Gastroesophageal sphincter (tissue), 4 donors: ENCODE data around the gene SIRPD. TPM values are rescaled to one million over a fixed set of nuclear protein-coding genes. Genes with fewer than 3 reads are reported as not detected.

Experiments
- ATAC-seq: fragments of 150-250 bp; one replicate; pipeline ENCODE4 v1.9.1; 2016; ENCODE audit warnings: mild to moderate bottlenecking, moderate library complexity
- H3K27ac ChIP-seq, 4 donors: fragments of 200-600 bp; sonication (generic) in 3 of 4; 1 replicate in 3 of 4; 2 replicates in 1 of 4; pipeline ENCODE4 v1.5.1; 2016 to 2019
- H3K27me3 ChIP-seq: fragments of 200-600 bp; sonication (generic); one replicate; pipeline ENCODE4 v1.5.1; 2019
- H3K36me3 ChIP-seq, 2 donors: fragments of 200-600 bp; sonication (generic); one replicate each; pipeline ENCODE4 v1.5.1; 2019; ENCODE audit warnings: control low read depth in 1 of 2
- H3K4me1 ChIP-seq, 3 donors: fragments of 200-600 bp; sonication (generic); 1 replicate in 2 of 3; 2 replicates in 1 of 3; pipeline ENCODE4 v1.5.1; 2016 to 2019; ENCODE audit warnings: control low read depth in 2 of 3
- H3K4me3 ChIP-seq, 2 donors: fragments of 200-600 bp; sonication (generic); one replicate each; pipeline ENCODE4 v1.5.1; 2019; ENCODE audit warnings: mild to moderate bottlenecking in 1 of 2, moderate library complexity in 1 of 2
- H3K9me3 ChIP-seq, 3 donors: fragments of 200-600 bp; sonication (generic); one replicate each; pipeline ENCODE4 v1.5.1; 2017 to 2019; ENCODE audit warnings: control low read depth in 2 of 3
- CTCF ChIP-seq, 4 experiments: fragments of 200-600 bp in 2 of 4; fragments of 450-650 bp in 2 of 4; sonication (generic) in 1 of 4; IDR thresholded peaks; one replicate each; pipeline ENCODE4 v1.5.1; 2017 to 2019; ENCODE audit warnings: antibody characterized with exemption in 4 of 4, mild to moderate bottlenecking in 2 of 4, moderate library complexity in 2 of 4
- EP300 ChIP-seq: sonication (generic); formaldehyde crosslinking; IDR thresholded peaks from one replicate; pipeline ENCODE4 v1.6.1; 2017; ENCODE audit warnings: antibody characterized with exemption, mild to moderate bottlenecking
- POLR2A ChIP-seq, 2 donors: fragments of 450-650 bp; IDR thresholded peaks; one replicate each; pipeline ENCODE4 v1.6.1; 2017; ENCODE audit warnings: antibody characterized with exemption in 2 of 2, mild to moderate bottlenecking in 2 of 2, moderate library complexity in 1 of 2
- POLR2AphosphoS5 ChIP-seq: sonication (generic); formaldehyde crosslinking; IDR thresholded peaks from one replicate; pipeline ENCODE4 v1.6.1; 2017; ENCODE audit warnings: antibody characterized with exemption
- WGBS, 2 donors: methylation state at CpG; one replicate each; pipeline ENCODE4 v1.1.5; 2018; ENCODE audit warnings: low coverage in 1 of 2; 5-methylcytosine and 5-hydroxymethylcytosine counted together
- total RNA-seq, 4 donors: library from RNA; depleted of rRNA; stranded (reverse); fragments of >200 nt; gene quantifications; one replicate each; pipeline ENCODE4 v1.1.0, GENCODE V29; 2016

Gene SIRPD
- total RNA-seq, result under 1 TPM in 1 of 4 donors, not detected in 3; 0.27 TPM

GRCh38 chr20:1557605-1558004 is at the start of gene SIRPD:
SIRPD (minus strand) TSS chr20:1557705; CDS start chr20:1557653, 52 bp downstream.
- no peak within 1 kb of the TSS for H3K27ac ChIP-seq
- H3K4me1 ChIP-seq, result no peaks in the 10 kb centered on the region
- WGBS, 2 donors, result 56 to 67% methylated on average over 2 of the region's 2 CpGs
- TF ChIP-seq POLR2A (IDR thresholded peaks at IDR 0.05), result no peak
- no peak for TF ChIP-seq CTCF (IDR thresholded peaks at IDR 0.05)
- TF ChIP-seq EP300, result no peak
- TF ChIP-seq POLR2AphosphoS5, result no peak
- no peaks in the 10 kb centered on the region for H3K36me3 ChIP-seq
- no peak for ATAC-seq
- no peak within 1 kb of the TSS for H3K4me3 ChIP-seq
- peaks cover 0 to 6% (median 0%) of the 10 kb centered on the region in 3 donors for H3K9me3 ChIP-seq
- peaks cover under 1% of the 10 kb centered on the region for H3K27me3 ChIP-seq

- no CpG with 5 or more reads among the region's 5 CpGs for WGBS, 2 donors
- H3K4me3 ChIP-seq, result no peak overlapping the region
- no peaks in the 10 kb centered on the region for H3K27me3 ChIP-seq
- H3K36me3 ChIP-seq, result no peaks in the 10 kb centered on the region
- TF ChIP-seq CTCF (IDR thresholded peaks at IDR 0.05) (no peak), EP300 (no peak), POLR2A (IDR thresholded peaks at IDR 0.05) (no peak), POLR2AphosphoS5 (no peak)
- H3K27ac ChIP-seq, result no peak overlapping the region
- H3K9me3 ChIP-seq, result no peaks in the 10 kb centered on the region
- H3K4me1 ChIP-seq, result no peaks in the 10 kb centered on the region
- no peak for ATAC-seq
Observed at GRCh38 chr20:1600736-1601135, 43.2 kb upstream of the SIRPD start.

- no CpG with 5 or more reads among the region's 1 CpG for whole genome bisulfite sequencing, 2 donors
Observed at GRCh38 chr20:1595333-1595732, 37.8 kb upstream of the SIRPD start.

DNA sequence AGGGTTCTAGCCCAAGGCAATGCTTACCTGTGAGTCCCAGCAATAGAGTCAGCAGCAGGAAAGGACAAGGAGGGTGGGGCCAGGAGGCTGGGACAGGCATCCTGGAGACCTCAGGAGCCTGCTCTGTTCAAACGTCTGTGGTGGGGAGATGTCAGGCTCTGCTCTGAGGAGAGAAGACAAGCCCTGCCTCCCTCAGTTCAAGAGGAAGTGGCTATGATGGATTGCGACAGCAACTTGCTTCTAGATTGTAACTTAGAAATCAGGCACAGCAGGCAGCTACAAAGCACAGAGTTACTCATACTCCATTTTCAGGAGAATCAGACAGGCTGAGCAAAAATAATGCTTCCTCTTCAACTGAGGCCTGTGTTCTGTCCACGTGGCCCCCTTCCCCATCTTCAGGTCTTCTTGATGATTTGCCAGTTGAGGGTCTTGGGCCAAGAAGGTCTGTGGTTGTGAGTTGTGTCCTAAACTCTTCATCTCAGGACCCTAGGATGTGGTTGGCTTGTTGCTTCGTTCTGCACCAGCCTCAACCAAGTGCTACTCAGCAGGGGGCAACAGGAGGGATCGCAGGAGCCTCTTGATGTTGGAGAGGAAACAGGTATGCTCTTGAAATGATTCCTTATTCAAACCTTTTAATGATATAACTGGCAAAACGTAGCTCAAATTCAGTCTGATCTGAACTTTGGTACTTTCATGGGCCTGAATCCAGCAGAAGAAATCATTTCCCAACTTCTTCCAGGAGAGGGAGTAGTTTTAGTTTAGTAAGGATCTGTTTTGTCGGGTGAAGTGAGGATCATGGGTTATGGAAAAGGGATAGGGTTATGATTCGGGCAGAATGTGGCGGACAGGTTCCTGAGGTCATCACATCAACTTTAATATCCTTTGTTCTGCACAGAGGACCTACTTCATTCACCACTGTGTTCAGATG is 31.3 kb upstream of the SIRPD start:
- no peak for ATAC-seq
- WGBS, 2 donors, result 50% methylated on average over 3 of the region's 9 CpGs; no CpG with 5 or more reads in 1 of the 2 donors

More at GRCh38 chr20:1595333-1595732, 37.8 kb upstream of the SIRPD start:
- TF ChIP-seq POLR2A (IDR thresholded peaks at IDR 0.05) (no peak), CTCF (IDR thresholded peaks at IDR 0.05) (no peak), POLR2AphosphoS5 (no peak), EP300 (no peak)
- Histone ChIP-seq H3K9me3 (no peaks in the 10 kb centered on the region), H3K27ac (no peak overlapping the region), H3K4me1 (no peaks in the 10 kb centered on the region), H3K27me3 (no peaks in the 10 kb centered on the region), H3K4me3 (no peak overlapping the region), H3K36me3 (no peaks in the 10 kb centered on the region)
- ATAC-seq, result no peak

More for the DNA sequence above, 31.3 kb upstream of the SIRPD start:
- Histone ChIP-seq H3K4me3 (no peak overlapping the region), H3K36me3 (no peaks in the 10 kb centered on the region), H3K4me1 (no peaks in the 10 kb centered on the region), H3K27me3 (no peaks in the 10 kb centered on the region), H3K9me3 (no peaks in the 10 kb centered on the region), H3K27ac (no peak overlapping the region)
- TF ChIP-seq POLR2A (IDR thresholded peaks at IDR 0.05), result no peak
- TF ChIP-seq CTCF (IDR thresholded peaks at IDR 0.05), result no peak
- TF ChIP-seq EP300, result no peak
- TF ChIP-seq POLR2AphosphoS5, result no peak
